Neuronal stem cell (in vitro differentiated cells): ENCODE measurements around the gene LDLRAD1.

ENCODE experiments used
- DNase-seq: peaks from one replicate; pipeline ENCODE4 v3.0.0-alpha.2; 2013; ENCODE audit warnings: low spot score
- H2AFZ ChIP-seq: one replicate; pipeline ENCODE4 v1.6.1; 2013; ENCODE audit warnings: mild to moderate bottlenecking, low read length, inconsistent platforms
- H2AK5ac ChIP-seq: 2 replicates; pipeline ENCODE4 v1.6.1; 2013; ENCODE audit warnings: low read depth, mild to moderate bottlenecking, inconsistent platforms, low read length, moderate library complexity, mixed read lengths
- H2BK120ac ChIP-seq: 2 replicates; pipeline ENCODE4 v1.6.1; 2013; ENCODE audit warnings: low read depth, mild to moderate bottlenecking, inconsistent platforms, low read length, moderate library complexity, mixed read lengths
- H2BK12ac ChIP-seq: one replicate; pipeline ENCODE4 v1.6.1; 2013; ENCODE audit warnings: low read length, inconsistent platforms
- H2BK15ac ChIP-seq: 2 replicates; pipeline ENCODE4 v1.6.1; 2013; ENCODE audit warnings: mild to moderate bottlenecking, low read length, inconsistent platforms, mixed read lengths
- H2BK5ac ChIP-seq: one replicate; pipeline ENCODE4 v1.6.1; 2013; ENCODE audit warnings: inconsistent platforms, mild to moderate bottlenecking, low read length, moderate library complexity
- H3K14ac ChIP-seq: one replicate; pipeline ENCODE4 v1.6.1; 2013; ENCODE audit warnings: low read length, inconsistent platforms
- H3K18ac ChIP-seq: 2 replicates; pipeline ENCODE4 v1.6.1; 2013; ENCODE audit warnings: low read length, inconsistent platforms
- H3K23ac ChIP-seq: 2 replicates; pipeline ENCODE4 v1.6.1; 2013; ENCODE audit warnings: low read depth, mild to moderate bottlenecking, mixed read lengths, low read length, inconsistent platforms; ENCODE audit not compliant: poor library complexity
- H3K27ac ChIP-seq: replicated peaks from 3 replicates; pipeline ENCODE4 v1.5.1; 2013; ENCODE audit warnings: low read length, inconsistent platforms
- H3K27me3 ChIP-seq, 3 experiments: 2 replicates each; pipeline ENCODE4 v1.6.1; 2013; ENCODE audit warnings: low read length in 3 of 3, mild to moderate bottlenecking in 2 of 3, inconsistent platforms in 1 of 3, low read depth in 1 of 3, mixed read lengths in 1 of 3, moderate library complexity in 1 of 3; ENCODE audit not compliant: control insufficient read depth in 3 of 3, insufficient read depth in 3 of 3
- H3K36me3 ChIP-seq, 2 donors: replicated peaks in 1 of 2; 2 replicates each; pipeline ENCODE4 v1.6.1; 2013; ENCODE audit warnings: low read length in 2 of 2; ENCODE audit not compliant: control insufficient read depth in 2 of 2, insufficient read depth in 2 of 2
- H3K4ac ChIP-seq: 2 replicates; pipeline ENCODE4 v1.6.1; 2013; ENCODE audit warnings: inconsistent platforms, mild to moderate bottlenecking, low read length, moderate library complexity
- H3K4me1 ChIP-seq, 2 donors: 1 replicate in 1 of 2; 2 replicates in 1 of 2; pipeline ENCODE4 v1.6.1; 2013; ENCODE audit warnings: low read length in 2 of 2, low read depth in 1 of 2; ENCODE audit not compliant: control insufficient read depth in 2 of 2, insufficient read depth in 1 of 2
- H3K4me2 ChIP-seq: one replicate; pipeline ENCODE4 v1.6.1; 2013; ENCODE audit warnings: mild to moderate bottlenecking, low read length, inconsistent platforms; ENCODE audit not compliant: insufficient read depth, poor library complexity, severe bottlenecking
- H3K4me3 ChIP-seq, 2 donors: 2 replicates each; pipeline ENCODE4 v1.5.1; 2013; ENCODE audit warnings: low read length in 2 of 2, mild to moderate bottlenecking in 2 of 2, inconsistent platforms in 1 of 2, moderate library complexity in 1 of 2
- H3K79me1 ChIP-seq: one replicate; pipeline ENCODE4 v1.6.1; 2013; ENCODE audit warnings: low read depth, mild to moderate bottlenecking, inconsistent platforms, low read length, moderate library complexity
- H3K9ac ChIP-seq: one replicate; pipeline ENCODE4 v1.6.1; 2013; ENCODE audit warnings: mild to moderate bottlenecking, low read depth, low read length, inconsistent platforms; ENCODE audit not compliant: poor library complexity
- H3K9me3 ChIP-seq, 2 donors: replicated peaks in 1 of 2; 2 replicates each; pipeline versions ENCODE3 to v1.6.1; 2013; ENCODE audit warnings: low read length in 2 of 2, mild to moderate bottlenecking in 2 of 2, inconsistent platforms in 1 of 2, low read depth in 1 of 2, mixed read lengths in 1 of 2, moderate library complexity in 1 of 2; ENCODE audit not compliant: control insufficient read depth in 2 of 2, insufficient read depth in 1 of 2
- H4K8ac ChIP-seq: one replicate; pipeline ENCODE4 v1.6.1; 2013; ENCODE audit warnings: low read depth, mild to moderate bottlenecking, inconsistent platforms, low read length, moderate library complexity
- H4K91ac ChIP-seq: one replicate; pipeline ENCODE4 v1.6.1; 2013; ENCODE audit warnings: low read length, low read depth, mild to moderate bottlenecking, inconsistent platforms; ENCODE audit not compliant: poor library complexity
- WGBS, 2 donors: extraction: QIAGEN DNeasy Blood & Tissue Kit; methylation state at CpG; one replicate each; pipeline ENCODE4 v1.1.7; 2013; ENCODE audit warnings: missing lambda C conversion rate in 2 of 2, mixed read lengths in 1 of 2; ENCODE audit not compliant: insufficient read length in 2 of 2, insufficient replicate concordance in 1 of 2; ENCODE audit errors: extremely low coverage in 2 of 2; 5-methylcytosine and 5-hydroxymethylcytosine counted together

Gene LDLRAD1

GRCh38 chr1:53966794-53967193 is 51.2 kb downstream of the LDLRAD1 start:
- no peak overlapping the region for H3K4me3 ChIP-seq
- no peak overlapping the region for H2BK120ac ChIP-seq
- no peak overlapping the region for H2BK5ac ChIP-seq
- no peak for DNase-seq
- H3K4me2 ChIP-seq = no peak overlapping the region
- no peak overlapping the region for H3K4ac ChIP-seq
- H3K9me3 ChIP-seq = no peaks in the 10 kb centered on the region
- H3K18ac ChIP-seq = no peak overlapping the region
- no peak overlapping the region for H2BK15ac ChIP-seq
- H3K9ac ChIP-seq = no peak overlapping the region
- H2AFZ ChIP-seq = no peak overlapping the region
- H2AK5ac ChIP-seq = no peak overlapping the region
- no peak overlapping the region for H4K91ac ChIP-seq
- no peak overlapping the region for H4K8ac ChIP-seq
- peaks cover 22 to 84% of the 10 kb centered on the region in 2 donors for H3K36me3 ChIP-seq
- no peak overlapping the region for H3K27ac ChIP-seq
- no peaks in the 10 kb centered on the region for H3K79me1 ChIP-seq
- H3K4me1 ChIP-seq = peaks cover 0 to 2% of the 10 kb centered on the region in 2 donors
- no peaks in the 10 kb centered on the region for H3K27me3 ChIP-seq
- H2BK12ac ChIP-seq = no peak overlapping the region
- H3K23ac ChIP-seq = no peak overlapping the region
- no CpG with 5 or more reads among the region's 3 CpGs for WGBS, 2 donors
- H3K14ac ChIP-seq = no peak overlapping the region

GRCh38 chr1:53964109-53964508 is 53.9 kb downstream of the LDLRAD1 start:
- Histone ChIP-seq H3K36me3 (peaks cover 27 to 88% of the 10 kb centered on the region in 2 donors), H3K18ac (no peak overlapping the region), H2AK5ac (no peak overlapping the region), H3K9me3 (no peaks in the 10 kb centered on the region), H3K4me1 (peaks cover 0 to 2% of the 10 kb centered on the region in 2 donors), H2BK120ac (no peak overlapping the region), H3K79me1 (no peaks in the 10 kb centered on the region), H3K14ac (no peak overlapping the region), H4K91ac (no peak overlapping the region), H3K27me3 (no peaks in the 10 kb centered on the region), H3K27ac (peak overlapping the region; percentile 10), H2BK5ac (no peak overlapping the region), H4K8ac (no peak overlapping the region), H3K9ac (no peak overlapping the region), H3K23ac (no peak overlapping the region), H3K4ac (no peak overlapping the region), H3K4me3 (no peak overlapping the region), H2BK15ac (no peak overlapping the region), H2AFZ (no peak overlapping the region), H3K4me2 (no peak overlapping the region), H2BK12ac (no peak overlapping the region)
- WGBS, 2 donors = 100% methylated on average over 1 of the region's 5 CpGs; no CpG with 5 or more reads in 1 of the 2 donors
- DNase-seq = no peak

GRCh38 chr1:53963460-53963859 is 54.5 kb downstream of the LDLRAD1 start:
- Histone ChIP-seq H3K4ac (no peak overlapping the region), H3K4me3 (peak overlapping the region in 1 of 2 donors; percentile 26), H3K4me2 (no peak overlapping the region), H3K9ac (no peak overlapping the region), H2BK12ac (no peak overlapping the region), H4K8ac (no peak overlapping the region), H4K91ac (no peak overlapping the region), H3K36me3 (peaks cover 27 to 88% of the 10 kb centered on the region in 2 donors), H3K23ac (no peak overlapping the region), H3K4me1 (peaks cover 0 to 2% of the 10 kb centered on the region in 2 donors), H2AK5ac (no peak overlapping the region), H3K14ac (no peak overlapping the region), H2BK120ac (no peak overlapping the region), H3K79me1 (no peaks in the 10 kb centered on the region), H3K27me3 (no peaks in the 10 kb centered on the region), H2AFZ (no peak overlapping the region), H3K9me3 (no peaks in the 10 kb centered on the region), H2BK5ac (no peak overlapping the region), H3K18ac (no peak overlapping the region), H2BK15ac (no peak overlapping the region), H3K27ac (no peak overlapping the region)
- no CpG with 5 or more reads among the region's 4 CpGs for WGBS, 2 donors
- DNase-seq = no peak

GRCh38 chr1:53962395-53962794 is 55.6 kb downstream of the LDLRAD1 start:
- Histone ChIP-seq H3K4me3 (no peak overlapping the region), H3K4me1 (peaks cover 0 to 2% of the 10 kb centered on the region in 2 donors), H3K36me3 (peaks cover 26 to 87% of the 10 kb centered on the region in 2 donors), H2AK5ac (no peak overlapping the region), H4K8ac (no peak overlapping the region), H2BK120ac (no peak overlapping the region), H3K23ac (no peak overlapping the region), H3K18ac (no peak overlapping the region), H3K4ac (no peak overlapping the region), H2BK15ac (no peak overlapping the region), H3K9ac (no peak overlapping the region), H3K14ac (no peak overlapping the region), H2BK5ac (no peak overlapping the region), H3K9me3 (no peaks in the 10 kb centered on the region), H2BK12ac (no peak overlapping the region), H3K27ac (no peak overlapping the region), H3K79me1 (no peaks in the 10 kb centered on the region), H4K91ac (no peak overlapping the region), H2AFZ (no peak overlapping the region), H3K4me2 (no peak overlapping the region), H3K27me3 (no peaks in the 10 kb centered on the region)
- no peak for DNase-seq
- no CpG with 5 or more reads among the region's 4 CpGs for WGBS, 2 donors
